Lung (tissue), 12 donors: ENCODE results near the gene DUS2. TPM values are rescaled to one million over a fixed set of nuclear protein-coding genes. Genes with fewer than 3 reads are reported as not detected.
"Not testable (repeated sequence)": the region's sequence is repeated elsewhere in the genome, so short reads cannot be mapped to it uniquely, and the experiment has no call there.

Experiments
- ATAC-seq: fragments of 200-7000 bp; cut with Tn5 transposase; one replicate; pipeline ENCODE4 v1.9.1; 2020; ENCODE audit warnings: moderate number of reproducible peaks; ENCODE audit not compliant: insufficient read depth, low FRiP score
- DNase-seq, 3 donors: peaks; one replicate each; pipeline ENCODE4 v3.0.0-alpha.2; 2013 to 2017
- H3K27ac ChIP-seq, 2 donors: one replicate each; pipeline ENCODE4 v1.5.1; 2013; ENCODE audit warnings: mild to moderate bottlenecking in 2 of 2, moderate library complexity in 2 of 2, control low read depth in 1 of 2, inconsistent platforms in 1 of 2, low read depth in 1 of 2, low read length in 1 of 2
- H3K27me3 ChIP-seq, 3 donors: one replicate each; pipeline ENCODE4 v1.5.1; 2013; ENCODE audit warnings: low read length in 2 of 3; ENCODE audit not compliant: control insufficient read depth in 3 of 3, insufficient read depth in 3 of 3
- H3K36me3 ChIP-seq, 4 donors: one replicate each; pipeline ENCODE4 v1.5.1; 2013; ENCODE audit warnings: low read length in 4 of 4, mild to moderate bottlenecking in 1 of 4, moderate library complexity in 1 of 4; ENCODE audit not compliant: control insufficient read depth in 4 of 4, insufficient read depth in 4 of 4
- H3K4me1 ChIP-seq, 5 donors: one replicate each; pipeline ENCODE4 v1.5.1; 2013; ENCODE audit warnings: low read length in 5 of 5, mild to moderate bottlenecking in 2 of 5, moderate library complexity in 1 of 5; ENCODE audit not compliant: control insufficient read depth in 5 of 5, insufficient read depth in 5 of 5
- H3K4me3 ChIP-seq: one replicate; pipeline ENCODE4 v1.5.1; 2013; ENCODE audit warnings: mild to moderate bottlenecking, control low read depth, moderate library complexity
- H3K9ac ChIP-seq, 2 donors: one replicate each; pipeline ENCODE4 v1.5.1; 2013; ENCODE audit warnings: low read length in 2 of 2, control low read depth in 1 of 2; ENCODE audit not compliant: insufficient read depth in 1 of 2
- H3K9me3 ChIP-seq, 4 donors: one replicate each; pipeline ENCODE4 v1.5.1; 2013; ENCODE audit warnings: low read length in 3 of 4, mild to moderate bottlenecking in 1 of 4, moderate library complexity in 1 of 4; ENCODE audit not compliant: control insufficient read depth in 4 of 4, insufficient read depth in 3 of 4
- CTCF ChIP-seq: IDR thresholded peaks from 2 replicates; pipeline ENCODE4 v1.5.1; 2012; ENCODE audit warnings: mild to moderate bottlenecking; ENCODE audit errors: control extremely low read depth, extremely low read depth
- WGBS, 2 donors: extraction: QIAGEN DNeasy Blood & Tissue Kit; methylation state at CpG; one replicate each; pipeline ENCODE4 v1.1.7; 2013; 5-methylcytosine and 5-hydroxymethylcytosine counted together
- polyA plus RNA-seq, 2 donors: library from polyadenylated mRNA; stranded (reverse); fragments of 200-250 nt; gene quantifications; one replicate each; pipeline ENCODE4 v1.2.1, GENCODE V29; 2013
- total RNA-seq, 2 donors: library from RNA; depleted of rRNA in 1 of 2; stranded (reverse); fragments of >200 nt in 1 of 2; gene quantifications; one replicate each; pipeline ENCODE4 v1.2.1, GENCODE V29; 2014 to 2021
- donor health status: control.
- donor health status: control.
- donor health status: Bipolar disorder and iron deficiency.
- donor health status: healthy.
- donor health status: DM: yes; HTN: yes; CAD: no.

DUS2 gene
- total and polyA plus RNA-seq, 4 donors, result 8.1 to 17.1 (median 13.7) TPM

- no peak for ATAC-seq
- Histone ChIP-seq H3K4me3 (no peak overlapping the region), H3K27me3 (no peaks in the 10 kb centered on the region), H3K27ac (no peak overlapping the region), H3K9ac (no peak overlapping the region), H3K36me3 (no peaks in the 10 kb centered on the region), H3K9me3 (no peaks in the 10 kb centered on the region), H3K4me1 (peaks cover 0 to 11% (median 0%) of the 10 kb centered on the region in 5 donors)
- WGBS, 2 donors, result 95 to 99% methylated on average over 5 of the region's 5 CpGs
- no peak for DNase-seq
- no peak for TF ChIP-seq CTCF
Measured at GRCh38 chr16:67996666-67997065, 26.4 kb upstream of the DUS2 start.

- H3K27ac ChIP-seq, DNase-seq, ATAC-seq, H3K4me1 ChIP-seq, H3K36me3 ChIP-seq, H3K9ac ChIP-seq, H3K4me3 ChIP-seq, H3K27me3 ChIP-seq, H3K9me3 ChIP-seq: not testable (repeated sequence)
- 93 to 97% methylated on average over 36 of the region's 36 CpGs for WGBS, 2 donors
Measured at GRCh38 chr16:67998231-67998778, 24.8 kb upstream of the DUS2 start.

GRCh38 chr16:67998779-67999688, 24.1 kb upstream of the DUS2 start, which contains the start of gene DPEP2:
TSS of gene DPEP2 (minus strand) at chr16:67999484. CDS start at chr16:67993212, 6,272 bp downstream.
- peak in 1 of 3 donors; percentile 16 for DNase-seq
- 35 to 59% methylated on average over 18 of the region's 18 CpGs for WGBS, 2 donors
- not testable (repeated sequence) for H3K9me3 ChIP-seq, H3K27me3 ChIP-seq, H3K4me1 ChIP-seq, H3K9ac ChIP-seq, H3K4me3 ChIP-seq, H3K36me3 ChIP-seq, ATAC-seq
- H3K27ac ChIP-seq, result peak within 1 kb of the TSS in 1 of 2 donors; percentile 88

GRCh38 chr16:67999985-68000384, 23.1 kb upstream of the DUS2 start:
- no peak for ATAC-seq
- Histone ChIP-seq H3K4me3 (no peak overlapping the region), H3K27me3 (no peaks in the 10 kb centered on the region), H3K9me3 (no peaks in the 10 kb centered on the region), H3K9ac (no peak overlapping the region), H3K36me3 (no peaks in the 10 kb centered on the region), H3K4me1 (peaks cover 0 to 10% (median 0%) of the 10 kb centered on the region in 5 donors), H3K27ac (peak overlapping the region in 1 of 2 donors; percentile 88)
- no peak for TF ChIP-seq CTCF
- WGBS, 2 donors, result 20 to 28% methylated on average over 2 of the region's 2 CpGs
- no peak for DNase-seq
